Fibroblast of villous mesenchyme (primary cell): ENCODE data around the gene BLOC1S1. TPM values are rescaled to one million over a fixed set of nuclear protein-coding genes. Genes with fewer than 3 reads are reported as not detected.

Experiments
- DNase-seq: peaks from one replicate; pipeline ENCODE4 v3.0.0-alpha.2; 2010; ENCODE audit warnings: low read depth
- H3K4me3 ChIP-seq: 2 replicates; pipeline ENCODE4 v1.5.1; 2011; ENCODE audit warnings: low read depth, mild to moderate bottlenecking, low read length
- total RNA-seq: library from RNA; depleted of rRNA; stranded (reverse); fragments of >200 nt; gene quantifications from 2 replicates; pipeline ENCODE4 v1.2.3, GENCODE V29; 2012
- TF ChIP-seq, protein P1 (sequence below): IDR thresholded peaks from 2 replicates; pipeline ENCODE4 v1.5.1; 2012; ENCODE audit warnings: low read depth, mild to moderate bottlenecking, low read length; ENCODE audit not compliant: insufficient read depth

BLOC1S1 gene
- total RNA-seq, 1 donor, result 36.3 TPM

DNA sequence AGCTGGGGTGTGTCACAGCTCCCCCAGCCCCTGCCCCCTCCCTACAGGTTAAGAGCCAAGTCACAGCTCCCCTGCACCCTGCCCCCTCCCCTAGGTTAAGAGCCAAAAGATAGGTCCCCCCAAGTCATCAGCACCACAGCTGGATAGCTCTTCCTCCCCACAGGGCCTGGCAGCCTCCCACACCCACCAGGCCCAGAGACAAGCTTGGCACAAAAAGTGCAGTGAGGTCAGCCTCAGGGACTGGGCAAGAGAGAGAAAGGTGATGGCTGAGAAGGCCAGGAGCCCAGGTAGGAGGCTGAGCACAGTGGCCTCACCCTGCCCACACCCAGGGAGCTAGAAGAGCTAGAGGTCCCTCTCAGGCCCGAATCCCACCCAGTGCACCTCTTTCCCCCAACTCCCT, 16.9 kb upstream of the BLOC1S1 start:
- TF ChIP-seq, protein P1, sequence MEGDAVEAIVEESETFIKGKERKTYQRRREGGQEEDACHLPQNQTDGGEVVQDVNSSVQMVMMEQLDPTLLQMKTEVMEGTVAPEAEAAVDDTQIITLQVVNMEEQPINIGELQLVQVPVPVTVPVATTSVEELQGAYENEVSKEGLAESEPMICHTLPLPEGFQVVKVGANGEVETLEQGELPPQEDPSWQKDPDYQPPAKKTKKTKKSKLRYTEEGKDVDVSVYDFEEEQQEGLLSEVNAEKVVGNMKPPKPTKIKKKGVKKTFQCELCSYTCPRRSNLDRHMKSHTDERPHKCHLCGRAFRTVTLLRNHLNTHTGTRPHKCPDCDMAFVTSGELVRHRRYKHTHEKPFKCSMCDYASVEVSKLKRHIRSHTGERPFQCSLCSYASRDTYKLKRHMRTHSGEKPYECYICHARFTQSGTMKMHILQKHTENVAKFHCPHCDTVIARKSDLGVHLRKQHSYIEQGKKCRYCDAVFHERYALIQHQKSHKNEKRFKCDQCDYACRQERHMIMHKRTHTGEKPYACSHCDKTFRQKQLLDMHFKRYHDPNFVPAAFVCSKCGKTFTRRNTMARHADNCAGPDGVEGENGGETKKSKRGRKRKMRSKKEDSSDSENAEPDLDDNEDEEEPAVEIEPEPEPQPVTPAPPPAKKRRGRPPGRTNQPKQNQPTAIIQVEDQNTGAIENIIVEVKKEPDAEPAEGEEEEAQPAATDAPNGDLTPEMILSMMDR, result no peak
- no peak for DNase-seq

DNA sequence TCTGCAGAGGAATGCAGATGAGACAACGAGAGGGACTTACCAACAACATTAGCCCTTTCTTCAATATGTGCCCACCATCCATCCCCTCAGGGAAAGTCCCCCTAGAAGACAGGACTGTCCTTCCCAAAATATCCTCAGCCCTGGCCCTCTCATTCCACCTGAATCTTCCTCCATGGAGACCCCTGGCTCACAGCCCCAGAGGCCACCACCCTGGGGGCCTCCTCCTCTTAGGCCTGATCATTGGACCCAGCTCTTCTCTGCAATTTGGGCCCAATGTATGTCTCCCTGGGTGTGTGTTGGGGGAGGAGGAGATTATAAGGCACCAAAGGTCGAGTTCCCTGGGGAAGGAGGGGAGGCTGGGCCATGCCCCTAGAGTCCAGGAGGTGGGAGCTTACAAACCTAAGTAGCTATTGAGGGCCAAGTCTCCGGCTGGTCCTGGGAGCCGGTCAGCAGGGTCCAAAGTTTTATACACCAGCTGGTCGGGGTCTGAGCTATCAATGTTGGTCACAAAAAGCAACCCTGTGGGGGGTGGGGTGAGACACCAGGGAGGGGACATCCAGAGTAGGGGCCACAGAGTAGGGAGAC, 16.3 kb upstream of the BLOC1S1 start:
- DNase-seq, result no peak
- TF ChIP-seq, protein P1, result no peak

More for the DNA sequence above, 16.9 kb upstream of the BLOC1S1 start:
- no peak overlapping the region for H3K4me3 ChIP-seq

GRCh38 chr12:55700255-55701018, 15.4 kb upstream of the BLOC1S1 start:
- DNase-seq, result no peak
- H3K4me3 ChIP-seq, result no peak overlapping the region
- TF ChIP-seq, protein P1, result no peak

More for the DNA sequence above, 16.3 kb upstream of the BLOC1S1 start:
- H3K4me3 ChIP-seq, result no peak overlapping the region

DNA sequence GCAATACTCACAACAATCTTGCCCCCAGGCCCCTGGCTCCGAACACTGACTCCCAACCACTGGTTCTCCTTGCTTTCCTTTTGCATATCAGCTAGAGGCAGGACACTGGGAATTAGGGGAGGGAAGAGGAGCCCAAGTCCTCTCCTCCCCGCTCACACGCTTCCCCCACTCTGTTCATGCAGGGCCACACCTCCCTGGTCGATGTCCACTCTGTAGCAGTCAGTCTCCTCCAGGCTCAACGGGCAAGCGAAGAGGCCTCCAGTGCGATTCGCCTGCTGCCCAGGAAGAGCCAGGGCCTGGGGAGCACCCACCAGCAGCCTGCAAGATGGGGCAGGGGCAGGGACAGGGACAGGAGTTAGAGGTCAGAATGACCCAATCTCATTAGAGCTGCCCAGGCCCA, 13.0 kb upstream of the BLOC1S1 start:
- H3K4me3 ChIP-seq, result no peak overlapping the region
- no peak for DNase-seq
- TF ChIP-seq, protein P1, result no peak

GRCh38 chr12:55703288-55703687, 12.6 kb upstream of the BLOC1S1 start:
- DNase-seq, result no peak
- no peak overlapping the region for H3K4me3 ChIP-seq
- TF ChIP-seq, protein P1, result no peak

DNA sequence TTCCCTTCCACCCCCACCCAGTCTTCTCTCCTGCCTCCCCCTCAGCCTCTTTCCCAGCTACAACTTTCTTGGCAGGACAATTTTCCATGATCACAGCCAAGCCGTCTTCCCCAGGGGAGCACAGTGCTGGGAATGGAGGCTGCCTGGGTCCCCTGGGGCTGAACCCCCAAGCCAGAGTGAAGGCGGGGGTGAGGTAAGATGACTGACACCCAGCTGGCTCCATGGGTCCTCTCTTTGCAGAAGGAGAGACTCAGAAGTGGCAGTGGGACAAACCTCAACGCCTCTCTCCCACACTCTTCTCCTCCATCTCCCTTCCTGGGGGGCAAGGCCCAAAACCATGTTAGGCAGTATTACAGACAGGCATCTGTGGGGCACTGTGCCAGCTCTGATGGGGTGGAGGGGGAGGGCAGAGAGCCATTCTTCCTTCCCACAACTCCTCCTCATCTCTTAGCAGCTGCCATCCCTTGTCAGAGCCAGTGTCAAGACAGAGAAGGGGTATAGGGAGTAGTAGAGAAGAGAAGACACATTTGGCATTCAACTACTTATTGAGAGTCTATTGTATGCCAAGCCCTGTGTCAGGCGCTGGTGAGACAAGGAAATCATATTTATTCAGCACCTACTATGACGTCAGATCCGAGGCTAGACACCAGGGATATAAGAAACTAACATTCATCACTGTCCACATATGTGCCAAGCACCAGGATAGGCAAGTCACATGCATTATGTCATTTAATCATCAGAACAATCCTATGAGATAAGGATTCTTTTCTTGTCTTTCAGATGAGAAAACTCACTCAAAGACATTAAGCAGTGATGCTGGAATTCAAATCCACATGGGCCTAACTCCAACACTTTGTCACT, 11.7 kb upstream of the BLOC1S1 start:
- DNase-seq, result no peak
- no peak overlapping the region for H3K4me3 ChIP-seq
- TF ChIP-seq, protein P1, result no peak
